RWPE1 (cell line): ENCODE measurements around the gene STXBP4.

Experiments
- CTCF ChIA-PET: fragments of 350-600 bp; sonication (Branson Sonifier 250); formaldehyde crosslinking; extraction: SDS; loops from one replicate; lab custom pipeline; 2021; lab: Yijun Ruan, JAX
- POLR2A ChIA-PET: fragments of 400-600 bp; formaldehyde crosslinking; extraction: SDS; loops from one replicate; lab custom pipeline; 2020; ENCODE audit warnings: antibody characterized with exemption; ENCODE audit not compliant: low non-redundant PET; lab: Yijun Ruan, JAX
- DNase-seq: peaks from one replicate; pipeline ENCODE4 v3.0.0; 2012; ENCODE audit warnings: low spot score
- H3K27ac ChIP-seq: fragments of 450-650 bp; 2 replicates; pipeline ENCODE4 v1.5.1; 2017
- CTCF ChIP-seq: fragments of 450-650 bp; conservative IDR thresholded peaks from 2 replicates; pipeline ENCODE4 v1.5.1; 2017; ENCODE audit warnings: low read depth, mild to moderate bottlenecking

The STXBP4 gene

GRCh38 chr17:55114283-55114682, 145.7 kb downstream of the STXBP4 start:
- no peak overlapping the region for H3K27ac ChIP-seq
- ChIA-PET POLR2A (no interaction called here), CTCF (interaction anchor here (0.7 kb wide), 1 partner anchor 22 kb away, joined by 3 read pairs; no protein-coding TSS in a partner anchor)
- TF ChIP-seq CTCF = no peak
- no peak for DNase-seq

- no peak for DNase-seq
- no peak overlapping the region for H3K27ac ChIP-seq
- ChIA-PET POLR2A (no interaction called here), CTCF (no interaction called here)
- no peak for TF ChIP-seq CTCF
Measured at GRCh38 chr17:55116440-55116914, 147.9 kb downstream of the STXBP4 start.

GRCh38 chr17:55117164-55117563, 148.6 kb downstream of the STXBP4 start:
- DNase-seq = no peak
- H3K27ac ChIP-seq = no peak overlapping the region
- CTCF ChIA-PET = no interaction called here
- POLR2A ChIA-PET = no interaction called here
- no peak for TF ChIP-seq CTCF

- no peak for DNase-seq
- no peak for TF ChIP-seq CTCF
- ChIA-PET POLR2A (no interaction called here), CTCF (no interaction called here)
- no peak overlapping the region for H3K27ac ChIP-seq
Measured at GRCh38 chr17:55120651-55121050, 152.1 kb downstream of the STXBP4 start.

GRCh38 chr17:55121268-55121667, 152.7 kb downstream of the STXBP4 start:
- H3K27ac ChIP-seq = no peak overlapping the region
- POLR2A ChIA-PET = no interaction called here
- TF ChIP-seq CTCF = no peak
- CTCF ChIA-PET = no interaction called here
- DNase-seq = no peak

GRCh38 chr17:55122114-55122513, 153.5 kb downstream of the STXBP4 start:
- no peak for DNase-seq
- CTCF ChIA-PET = no interaction called here
- H3K27ac ChIP-seq = no peak overlapping the region
- TF ChIP-seq CTCF = no peak
- POLR2A ChIA-PET = no interaction called here
